Measurements from ENCODE around the gene SETD2. TPM values are rescaled to one million over a fixed set of nuclear protein-coding genes. Genes with fewer than 3 reads are reported as not detected.

Gene SETD2
- total and polyA plus RNA-seq, 2 of the 8 experiments (the other 6 are each of a cell fraction or from before 2014, with no cell fraction given): 15.7 to 46.3 TPM

GRCh38 chr3:47042231-47042791, 121.6 kb downstream of the SETD2 start:
- no peak overlapping the region for H4K5ac ChIP-seq (ENCODE audit: insufficient read length, low read depth, low read length)
- no peak overlapping the region for H3K14ac ChIP-seq (ENCODE audit: insufficient read length)
- no peaks in the 10 kb centered on the region for H3K79me2 ChIP-seq (ENCODE audit: control insufficient read depth in 1 of 2, insufficient read depth in 2 of 2, low read length in 2 of 2)
- no peak overlapping the region for H2BK120ac ChIP-seq (replicated peaks; ENCODE audit: low read depth, low read length)
- no peaks in the 10 kb centered on the region for H3K9me3 ChIP-seq (ENCODE audit: insufficient read depth in 2 of 2, low read depth in 1 of 2, low read length in 1 of 2)
- no peak overlapping the region for H2BK5ac ChIP-seq (ENCODE audit: low read depth, low read length)
- H4K20me1 ChIP-seq (replicated peaks in 1 of 2; ENCODE audit: control insufficient read depth in 1 of 2, insufficient read depth in 2 of 2, low read length in 2 of 2): no peaks in the 10 kb centered on the region
- H3K9ac ChIP-seq (replicated peaks in 1 of 4; ENCODE audit: extremely low read depth in 1 of 4, low read depth in 3 of 4, low read length in 3 of 4): no peak overlapping the region
- H2BK20ac ChIP-seq (ENCODE audit: low read length): no peak overlapping the region
- no peak overlapping the region for H4K91ac ChIP-seq (replicated peaks; ENCODE audit: insufficient read length, low read length)
- no peak overlapping the region for H3K4me3 ChIP-seq (ENCODE audit: extremely low read depth in 1 of 4, insufficient read depth in 2 of 4, low read depth in 3 of 4, low read length in 4 of 4)
- peaks cover 5 to 46% (median 31%) of the 10 kb centered on the region in 4 experiments for H3K36me3 ChIP-seq (ENCODE audit: control insufficient read depth in 2 of 4, insufficient read depth in 4 of 4, low read length in 3 of 4)
- no peak overlapping the region for H2AK5ac ChIP-seq (ENCODE audit: low read depth, low read length)
- H3K4me1 ChIP-seq (replicated peaks in 1 of 4; ENCODE audit: control insufficient read depth in 3 of 4, insufficient read depth in 4 of 4, low read length in 3 of 4): no peaks in the 10 kb centered on the region
- no peak overlapping the region for H2AFZ ChIP-seq (ENCODE audit: low read length)
- 93% methylated on average over 5 of the region's 5 CpGs; no CpG with 5 or more reads in 1 of the 2 experiments for WGBS, 2 experiments (ENCODE audit: extremely low coverage in 1 of 2, insufficient coverage in 1 of 2, insufficient read length in 1 of 2, insufficient replicate concordance in 2 of 2, low coverage in 1 of 2, low lambda C conversion rate in 2 of 2, missing lambda C conversion rate in 1 of 2)
- no peak overlapping the region for H3K27ac ChIP-seq (ENCODE audit: low read depth, low read length)
- ChIA-PET POLR2A (ENCODE audit: partially characterized antibody) (interaction anchor here (1.2 kb wide), 1 partner anchor 9 kb away, joined by 3 read pairs; no protein-coding TSS in a partner anchor), CTCF (ENCODE audit: partially characterized antibody) (interaction anchor here (0.8 kb wide), 1 partner anchor 9 kb away, joined by 4 read pairs; no protein-coding TSS in a partner anchor)
- H2BK15ac ChIP-seq (ENCODE audit: low read length): no peak overlapping the region
- H3K4me2 ChIP-seq (ENCODE audit: insufficient read depth in 1 of 2, low read depth in 2 of 2, low read length in 2 of 2): no peak overlapping the region
- H3K79me1 ChIP-seq (ENCODE audit: low read depth, low read length): no peaks in the 10 kb centered on the region
- TF ChIP-seq BACH1 (IDR thresholded peaks at IDR 0.05; ENCODE audit: low read length): no peak
- TF ChIP-seq MAX (IDR thresholded peaks at IDR 0.05): no peak
- no peak for TF ChIP-seq NRF1 (IDR thresholded peaks at IDR 0.05; ENCODE audit: low read depth, low read length)
- no peak for TF ChIP-seq RFX5 (IDR thresholded peaks at IDR 0.05; ENCODE audit: borderline replicate concordance, low read depth, low read length)
- no peak for TF ChIP-seq POLR2AphosphoS5 (IDR thresholded peaks at IDR 0.05; ENCODE audit: low read depth, low read length)
- no peak for TF ChIP-seq POU5F1 (IDR thresholded peaks at IDR 0.05; ENCODE audit: low read depth, low read length)
- TF ChIP-seq EZH2 (IDR thresholded peaks at IDR 0.05; ENCODE audit: low read depth, low read length, severe bottlenecking): no peak
- TF ChIP-seq HDAC6 (IDR thresholded peaks at IDR 0.05; ENCODE audit: low read depth, low read length): no peak
- H3K4ac ChIP-seq (replicated peaks; ENCODE audit: insufficient read length, low read depth, low read length): no peak overlapping the region
- no peak overlapping the region for H4K8ac ChIP-seq (ENCODE audit: extremely low read depth, insufficient read depth, low read length)
- no peaks in the 10 kb centered on the region for H3K23me2 ChIP-seq (ENCODE audit: low read depth, low read length)
- no peak overlapping the region for H3K23ac ChIP-seq (ENCODE audit: insufficient read length)
- DNase-seq (ENCODE audit: low read depth in 1 of 2, low spot score in 2 of 2) (no peak), FAIRE-seq (no peak)
- no peak overlapping the region for H3K56ac ChIP-seq (replicated peaks; ENCODE audit: insufficient read length, low read depth, low read length)
- H3K18ac ChIP-seq (ENCODE audit: extremely low read depth, low read length): no peak overlapping the region
- no peak overlapping the region for H2BK12ac ChIP-seq (ENCODE audit: low read depth, low read length)
- no peaks in the 10 kb centered on the region for H3K27me3 ChIP-seq (replicated peaks in 1 of 4; ENCODE audit: control insufficient read depth in 3 of 4, extremely low read depth in 1 of 4, insufficient read depth in 3 of 4, low read length in 3 of 4)

Measured in H1 (cell line).